Ascending aorta (tissue), 2 donors: ENCODE measurements around the gene PPP1R1C. TPM values are rescaled to one million over a fixed set of nuclear protein-coding genes. Genes with fewer than 3 reads are reported as not detected.

ENCODE experiments used
- DNase-seq, 2 donors: peaks; one replicate each; pipeline ENCODE4 v3.0.0-alpha.2; 2019; ENCODE audit warnings: low spot score in 2 of 2
- H3K27ac ChIP-seq, 2 donors: fragments of 200-600 bp; sonication (generic); one replicate each; pipeline ENCODE4 v1.5.1; 2016 to 2017; ENCODE audit warnings: mild to moderate bottlenecking in 1 of 2
- H3K27me3 ChIP-seq: fragments of 200-600 bp; sonication (generic); one replicate; pipeline ENCODE4 v1.5.1; 2017
- H3K36me3 ChIP-seq, 2 donors: fragments of 200-600 bp; sonication (generic); one replicate each; pipeline ENCODE4 v1.5.1; 2016
- H3K4me1 ChIP-seq, 2 donors: fragments of 200-600 bp; sonication (generic); one replicate each; pipeline ENCODE4 v1.5.1; 2016 to 2017; ENCODE audit warnings: mild to moderate bottlenecking in 1 of 2
- H3K4me3 ChIP-seq, 2 donors: fragments of 200-600 bp; sonication (generic); one replicate each; pipeline ENCODE4 v1.5.1; 2016 to 2017; ENCODE audit warnings: mild to moderate bottlenecking in 1 of 2
- H3K9me3 ChIP-seq, 2 donors: fragments of 200-600 bp; sonication (generic); one replicate each; pipeline ENCODE4 v1.5.1; 2016
- intact Hi-C: fragments of 100-400 bp; cut with DNase I; formaldehyde crosslinking; loops from one replicate; pipeline ENCODE4 v1.15.1; 2023
- total RNA-seq: library from RNA; depleted of rRNA; stranded (reverse); fragments of >200 nt; gene quantifications from one replicate; pipeline ENCODE4 v1.1.0, GENCODE V29; 2016
- TF ChIP-seq, protein P1 (sequence below), 3 experiments: fragments of 200-600 bp in 2 of 3; fragments of 450-650 bp in 1 of 3; sonication (generic) in 2 of 3; IDR thresholded peaks; one replicate each; pipeline ENCODE4 v1.5.1; 2016 to 2019; ENCODE audit warnings: antibody characterized with exemption in 3 of 3, mild to moderate bottlenecking in 1 of 3, moderate library complexity in 1 of 3

Gene PPP1R1C
- total RNA-seq, 1 donor from 2014 or later = not detected

GRCh38 chr2:181998041-181998835 lies 12.6 kb downstream of the PPP1R1C start:
- no peak overlapping the region for H3K27ac ChIP-seq
- TF ChIP-seq, protein P1, sequence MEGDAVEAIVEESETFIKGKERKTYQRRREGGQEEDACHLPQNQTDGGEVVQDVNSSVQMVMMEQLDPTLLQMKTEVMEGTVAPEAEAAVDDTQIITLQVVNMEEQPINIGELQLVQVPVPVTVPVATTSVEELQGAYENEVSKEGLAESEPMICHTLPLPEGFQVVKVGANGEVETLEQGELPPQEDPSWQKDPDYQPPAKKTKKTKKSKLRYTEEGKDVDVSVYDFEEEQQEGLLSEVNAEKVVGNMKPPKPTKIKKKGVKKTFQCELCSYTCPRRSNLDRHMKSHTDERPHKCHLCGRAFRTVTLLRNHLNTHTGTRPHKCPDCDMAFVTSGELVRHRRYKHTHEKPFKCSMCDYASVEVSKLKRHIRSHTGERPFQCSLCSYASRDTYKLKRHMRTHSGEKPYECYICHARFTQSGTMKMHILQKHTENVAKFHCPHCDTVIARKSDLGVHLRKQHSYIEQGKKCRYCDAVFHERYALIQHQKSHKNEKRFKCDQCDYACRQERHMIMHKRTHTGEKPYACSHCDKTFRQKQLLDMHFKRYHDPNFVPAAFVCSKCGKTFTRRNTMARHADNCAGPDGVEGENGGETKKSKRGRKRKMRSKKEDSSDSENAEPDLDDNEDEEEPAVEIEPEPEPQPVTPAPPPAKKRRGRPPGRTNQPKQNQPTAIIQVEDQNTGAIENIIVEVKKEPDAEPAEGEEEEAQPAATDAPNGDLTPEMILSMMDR (IDR thresholded peaks at IDR 0.05) = no peak
- intact Hi-C loops = no loop called here
- no peaks in the 10 kb centered on the region for H3K9me3 ChIP-seq
- no peaks in the 10 kb centered on the region for H3K4me1 ChIP-seq
- DNase-seq = no peak
- H3K36me3 ChIP-seq = no peaks in the 10 kb centered on the region
- no peaks in the 10 kb centered on the region for H3K27me3 ChIP-seq
- H3K4me3 ChIP-seq = no peak overlapping the region

DNA sequence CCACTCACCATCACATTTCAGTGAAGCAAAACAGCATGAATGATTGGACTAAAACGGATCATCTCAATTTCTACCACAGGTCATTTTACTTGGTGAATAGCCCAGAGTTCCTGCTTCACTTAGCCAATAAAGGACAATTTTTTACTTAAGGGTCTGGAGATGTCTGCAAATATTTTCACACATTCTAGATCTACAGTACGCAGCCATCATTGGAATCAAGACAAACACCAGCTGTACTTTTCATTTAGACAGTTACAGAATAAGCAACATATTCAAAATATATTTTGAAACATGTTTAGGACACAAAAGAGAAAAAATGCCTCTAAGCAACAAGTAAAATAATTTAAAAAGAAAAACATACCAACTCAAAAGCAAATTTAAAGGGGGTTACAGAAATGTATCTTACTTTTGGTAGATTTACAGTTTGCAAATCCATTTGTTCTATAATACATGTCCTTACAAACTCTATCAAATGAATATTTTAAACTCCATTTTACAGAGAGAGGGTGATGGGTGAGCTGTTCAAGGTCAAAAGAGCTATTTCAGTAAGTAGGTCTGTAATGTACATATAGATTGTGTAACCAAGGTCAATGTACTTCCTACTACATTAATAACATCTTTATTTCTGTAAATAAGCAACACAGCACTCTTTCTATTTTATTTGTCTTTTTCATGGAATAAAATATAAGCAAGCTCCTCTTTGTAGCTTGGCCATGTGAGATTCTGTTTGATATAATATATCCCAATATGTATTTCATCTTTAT lies 13.4 kb downstream of the PPP1R1C start:
- Histone ChIP-seq H3K27me3 (no peaks in the 10 kb centered on the region), H3K36me3 (no peaks in the 10 kb centered on the region), H3K4me3 (no peak overlapping the region), H3K27ac (no peak overlapping the region), H3K4me1 (no peaks in the 10 kb centered on the region), H3K9me3 (no peaks in the 10 kb centered on the region)
- TF ChIP-seq, protein P1 (IDR thresholded peaks at IDR 0.05) = no peak
- no peak for DNase-seq
- intact Hi-C loops = no loop called here

- TF ChIP-seq, protein P1 (IDR thresholded peaks at IDR 0.05) = no peak
- Histone ChIP-seq H3K4me1 (no peaks in the 10 kb centered on the region), H3K4me3 (no peak overlapping the region), H3K36me3 (no peaks in the 10 kb centered on the region), H3K27me3 (no peaks in the 10 kb centered on the region), H3K9me3 (no peaks in the 10 kb centered on the region), H3K27ac (no peak overlapping the region)
- no peak for DNase-seq
- intact Hi-C loops = no loop called here
Observed at GRCh38 chr2:181999911-182000310, 14.3 kb downstream of the PPP1R1C start.

- TF ChIP-seq, protein P1 (IDR thresholded peaks at IDR 0.05) = no peak
- no peaks in the 10 kb centered on the region for H3K27me3 ChIP-seq
- H3K4me3 ChIP-seq = no peak overlapping the region
- H3K4me1 ChIP-seq = no peaks in the 10 kb centered on the region
- H3K36me3 ChIP-seq = no peaks in the 10 kb centered on the region
- H3K9me3 ChIP-seq = no peaks in the 10 kb centered on the region
- H3K27ac ChIP-seq = no peak overlapping the region
- no peak for DNase-seq
- intact Hi-C loops = no loop called here
Observed at GRCh38 chr2:182004945-182005520, 19.4 kb downstream of the PPP1R1C start.

DNA sequence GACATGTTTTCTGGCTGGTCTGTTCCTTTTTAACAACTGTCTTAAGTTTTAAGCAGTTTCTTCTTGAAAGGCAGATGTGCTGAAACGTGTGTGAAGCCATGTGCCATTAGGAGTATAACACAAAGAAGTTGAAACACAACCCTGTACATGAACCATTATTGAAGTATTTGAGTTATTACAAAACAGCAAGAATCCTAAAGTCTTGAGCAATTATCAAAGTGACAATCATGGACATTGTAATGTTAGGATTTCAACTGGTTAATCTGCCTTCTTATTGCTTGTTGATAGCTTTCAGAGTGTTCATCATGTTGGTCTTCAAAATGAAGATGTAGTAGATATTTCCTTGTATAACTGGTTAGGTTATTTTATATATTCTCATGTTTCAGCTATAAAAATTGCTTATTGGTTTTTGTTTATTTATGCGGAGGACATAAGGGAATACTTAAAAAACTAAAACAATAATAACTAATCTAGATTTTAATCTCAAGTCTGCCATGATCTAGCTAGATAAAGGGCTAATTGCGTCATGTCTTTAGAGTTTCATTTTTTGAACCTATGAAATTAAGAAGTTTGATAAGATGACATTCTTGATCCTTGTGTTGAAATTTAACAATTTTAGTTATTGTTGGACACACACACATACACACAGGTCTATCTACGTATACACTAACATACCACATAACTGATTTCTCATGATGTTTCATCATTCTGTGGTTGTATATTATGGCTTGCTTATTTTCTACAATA lies 21.1 kb downstream of the PPP1R1C start:
- Histone ChIP-seq H3K36me3 (no peaks in the 10 kb centered on the region), H3K27ac (no peak overlapping the region), H3K4me3 (no peak overlapping the region), H3K9me3 (peaks cover 0 to 6% of the 10 kb centered on the region in 2 donors), H3K27me3 (no peaks in the 10 kb centered on the region), H3K4me1 (no peaks in the 10 kb centered on the region)
- intact Hi-C loops = no loop called here
- TF ChIP-seq, protein P1 (IDR thresholded peaks at IDR 0.05) = no peak
- no peak for DNase-seq
